ENCODE data around the gene PCSK9.

The PCSK9 gene

GRCh38 chr1:55057956-55058298 lies 18.6 kb downstream of the PCSK9 start:
- DNase-seq (ENCODE audit: low spot score), result no peak

GRCh38 chr1:55059302-55060132 lies 20.2 kb downstream of the PCSK9 start:
- no peak for DNase-seq (ENCODE audit: low spot score)

GRCh38 chr1:55060133-55060999 lies 21.0 kb downstream of the PCSK9 start:
- no peak for DNase-seq (ENCODE audit: low spot score)

- no peak for DNase-seq (ENCODE audit: low spot score)
Measured at GRCh38 chr1:55061000-55061705, 21.8 kb downstream of the PCSK9 start.

- no peak for DNase-seq (ENCODE audit: low spot score)
Measured at GRCh38 chr1:55061706-55062321, 22.5 kb downstream of the PCSK9 start.

DNA sequence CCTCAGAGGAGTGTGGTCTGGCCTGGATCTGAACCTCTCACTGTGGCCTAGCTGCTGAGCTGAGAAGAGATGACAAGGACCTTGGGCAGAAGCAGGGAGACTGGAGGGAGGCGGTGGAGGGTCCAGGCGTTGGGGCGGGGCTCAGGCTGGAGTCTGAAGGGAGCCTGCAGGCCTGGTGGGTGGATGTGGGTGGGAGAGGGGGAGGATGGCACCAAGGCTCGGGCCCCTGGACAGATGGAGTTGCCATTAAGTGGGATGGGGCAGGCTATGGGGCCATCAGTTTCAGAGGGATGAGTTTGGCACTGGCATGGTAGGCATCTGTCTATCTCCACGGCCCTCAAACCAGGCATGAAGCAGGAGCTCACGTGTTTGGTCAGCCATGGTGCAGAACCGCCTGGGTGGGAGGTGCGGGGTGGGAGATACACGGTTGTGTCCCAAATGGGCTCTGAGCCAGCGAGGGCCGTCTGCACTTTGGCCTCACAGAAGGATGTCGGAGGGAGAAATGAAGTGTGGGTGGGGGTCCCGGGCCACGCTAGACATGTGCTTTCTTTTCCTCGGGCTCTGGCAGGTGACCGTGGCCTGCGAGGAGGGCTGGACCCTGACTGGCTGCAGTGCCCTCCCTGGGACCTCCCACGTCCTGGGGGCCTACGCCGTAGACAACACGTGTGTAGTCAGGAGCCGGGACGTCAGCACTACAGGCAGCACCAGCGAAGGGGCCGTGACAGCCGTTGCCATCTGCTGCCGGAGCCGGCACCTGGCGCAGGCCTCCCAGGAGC lies 23.6 kb downstream of the PCSK9 start:
- DNase-seq (ENCODE audit: low spot score), result no peak

DNA sequence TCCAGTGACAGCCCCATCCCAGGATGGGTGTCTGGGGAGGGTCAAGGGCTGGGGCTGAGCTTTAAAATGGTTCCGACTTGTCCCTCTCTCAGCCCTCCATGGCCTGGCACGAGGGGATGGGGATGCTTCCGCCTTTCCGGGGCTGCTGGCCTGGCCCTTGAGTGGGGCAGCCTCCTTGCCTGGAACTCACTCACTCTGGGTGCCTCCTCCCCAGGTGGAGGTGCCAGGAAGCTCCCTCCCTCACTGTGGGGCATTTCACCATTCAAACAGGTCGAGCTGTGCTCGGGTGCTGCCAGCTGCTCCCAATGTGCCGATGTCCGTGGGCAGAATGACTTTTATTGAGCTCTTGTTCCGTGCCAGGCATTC lies 24.2 kb downstream of the PCSK9 start:
- no peak for DNase-seq (ENCODE audit: low spot score)

DNA sequence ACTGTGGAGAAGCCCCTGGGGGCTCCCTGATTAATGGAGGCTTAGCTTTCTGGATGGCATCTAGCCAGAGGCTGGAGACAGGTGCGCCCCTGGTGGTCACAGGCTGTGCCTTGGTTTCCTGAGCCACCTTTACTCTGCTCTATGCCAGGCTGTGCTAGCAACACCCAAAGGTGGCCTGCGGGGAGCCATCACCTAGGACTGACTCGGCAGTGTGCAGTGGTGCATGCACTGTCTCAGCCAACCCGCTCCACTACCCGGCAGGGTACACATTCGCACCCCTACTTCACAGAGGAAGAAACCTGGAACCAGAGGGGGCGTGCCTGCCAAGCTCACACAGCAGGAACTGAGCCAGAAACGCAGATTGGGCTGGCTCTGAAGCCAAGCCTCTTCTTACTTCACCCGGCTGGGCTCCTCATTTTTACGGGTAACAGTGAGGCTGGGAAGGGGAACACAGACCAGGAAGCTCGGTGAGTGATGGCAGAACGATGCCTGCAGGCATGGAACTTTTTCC lies 24.8 kb downstream of the PCSK9 start:
- DNase-seq (ENCODE audit: low spot score), result no peak

- no peak for DNase-seq (ENCODE audit: low spot score)
Measured at GRCh38 chr1:55064861-55065263, 25.5 kb downstream of the PCSK9 start.

- DNase-seq (ENCODE audit: low spot score), result no peak
Measured at GRCh38 chr1:55065648-55066047, 26.3 kb downstream of the PCSK9 start.

GRCh38 chr1:55067022-55067778 lies 27.9 kb downstream of the PCSK9 start:
- no peak for DNase-seq (ENCODE audit: low spot score)

- DNase-seq (ENCODE audit: low spot score), result no peak
Measured at GRCh38 chr1:55067914-55068313, 28.6 kb downstream of the PCSK9 start.

DNA sequence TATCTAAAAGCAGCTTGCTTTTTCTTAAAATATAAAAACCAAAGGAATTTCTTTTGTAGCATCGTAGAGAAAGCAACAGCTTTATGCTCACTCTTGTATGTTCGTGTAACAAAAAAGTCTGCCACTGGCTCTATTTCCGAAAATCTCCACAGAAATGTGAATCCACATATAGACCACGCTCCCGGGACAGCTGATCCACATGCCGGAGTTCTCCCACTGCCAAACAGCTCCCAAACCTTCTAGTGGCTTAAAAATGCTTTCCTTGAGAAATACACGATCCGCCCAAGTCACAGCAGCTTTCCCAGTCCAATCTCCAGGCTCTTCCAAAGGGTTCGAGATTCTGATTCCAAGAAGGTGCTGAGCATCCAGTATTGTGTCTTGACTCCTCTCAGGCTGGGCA lies 29.3 kb downstream of the PCSK9 start:
- DNase-seq (ENCODE audit: low spot score), result no peak

DNA sequence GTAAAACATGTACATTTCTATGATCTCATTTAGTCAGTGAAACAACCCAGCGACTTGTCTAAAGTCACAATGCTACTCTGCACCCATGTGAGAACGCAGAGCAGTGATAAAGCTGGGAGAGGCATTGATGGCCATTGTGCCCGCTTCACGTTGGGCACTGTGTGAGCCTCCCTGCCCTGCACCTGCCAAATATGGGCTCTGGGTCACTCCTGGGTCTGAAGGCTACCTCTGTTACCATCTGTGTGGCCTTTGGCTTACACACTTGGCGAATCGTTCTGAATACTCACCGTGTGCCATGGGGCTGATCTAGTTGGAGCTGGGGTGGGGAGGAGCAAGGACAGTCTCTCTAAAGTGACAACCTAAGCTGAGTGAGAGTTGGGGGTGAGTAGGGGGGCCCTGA lies 29.9 kb downstream of the PCSK9 start:
- DNase-seq (ENCODE audit: low spot score), result no peak

GRCh38 chr1:55070293-55071164 lies 31.2 kb downstream of the PCSK9 start:
- DNase-seq (ENCODE audit: low spot score), result no peak

DNA sequence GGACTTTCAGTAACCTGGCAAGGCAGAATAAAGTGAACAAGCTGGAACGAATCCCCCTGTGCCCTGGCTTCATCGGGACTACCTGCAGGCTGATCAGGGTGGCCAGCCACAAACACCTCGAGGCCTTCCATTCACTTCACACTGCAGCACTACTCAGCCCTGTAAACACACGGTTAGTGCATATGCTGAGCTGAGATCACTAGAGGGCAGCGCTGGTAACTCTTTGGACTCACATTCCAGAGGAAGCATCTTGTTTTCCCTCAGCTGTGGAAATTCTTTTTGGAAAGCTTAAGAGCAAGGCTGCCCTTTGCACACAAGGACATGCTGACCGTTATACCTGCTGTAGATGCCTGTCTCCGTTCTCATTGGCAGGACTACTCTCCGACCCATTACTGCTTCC lies 32.1 kb downstream of the PCSK9 start:
- DNase-seq (ENCODE audit: low spot score), result no peak

GRCh38 chr1:55073187-55073916 lies 34.0 kb downstream of the PCSK9 start:
- no peak for DNase-seq (ENCODE audit: low spot score)

GRCh38 chr1:55074455-55074854 lies 35.1 kb downstream of the PCSK9 start:
- DNase-seq (ENCODE audit: low spot score), result no peak
